Kidney glomerular epithelial cell (primary cell): ENCODE data around the gene RBX1.

Experiments
- DNase-seq: peaks from one replicate; lab custom pipeline; 2025; lab: John Stamatoyannopoulos, UW

RBX1 gene

DNA sequence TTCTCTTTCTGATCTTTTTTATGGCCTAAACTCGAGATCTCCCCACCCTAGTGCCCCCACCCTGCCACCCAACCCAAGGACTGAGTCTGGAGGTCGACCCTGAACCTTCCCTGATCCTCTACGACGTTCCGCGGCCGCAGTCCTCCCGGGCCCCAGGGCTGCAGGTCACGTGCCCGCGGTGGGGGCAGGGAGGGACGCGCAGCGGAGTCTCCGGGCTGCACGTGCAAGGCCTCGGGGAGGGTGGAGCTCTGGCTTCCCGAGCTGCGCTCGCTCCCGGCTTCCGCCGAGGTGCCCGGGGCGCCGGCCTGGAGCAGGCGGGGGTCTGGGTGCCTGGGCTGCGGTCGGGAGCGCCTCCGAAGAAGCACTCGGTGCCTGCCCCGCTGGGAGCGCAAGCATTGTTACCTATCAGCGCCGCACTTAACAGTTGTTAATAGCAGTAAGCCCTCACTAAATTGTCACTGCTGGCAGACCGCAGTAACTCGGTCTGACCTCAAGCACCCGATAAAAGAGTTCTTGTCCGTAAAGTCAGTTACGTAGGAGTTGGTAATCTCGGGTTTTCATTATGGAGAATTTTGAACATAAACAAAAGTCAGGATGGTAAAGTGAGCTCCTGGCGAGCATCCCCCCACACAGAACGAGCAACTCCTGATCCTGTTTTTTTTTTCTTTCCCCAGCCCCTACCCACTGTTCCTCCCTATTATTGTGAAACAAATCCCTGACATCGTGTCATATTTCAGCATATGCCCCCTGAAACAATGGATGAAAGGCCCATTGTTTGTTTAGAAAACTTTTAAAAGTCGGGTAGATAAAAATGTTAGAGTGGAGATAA is 71.5 kb downstream of the RBX1 start:
- DNase-seq, result peak; percentile 21
